OCI-LY3 (cell line): ENCODE data around the gene MGMT.

Experiments
- H2AFZ ChIP-seq: fragments of 200-600, 300-600 bp; shearing (Covaris generic); 2 replicates; pipeline ENCODE4 v1.6.0; 2014; ENCODE audit warnings: antibody characterized with exemption, low read depth, low read length
- H3K27ac ChIP-seq: fragments of 200-600, 300-600 bp; sonication (generic); 2 replicates; pipeline ENCODE4 v1.5.1; 2014; ENCODE audit warnings: mild to moderate bottlenecking, low read length, moderate library complexity, mixed read lengths
- H3K27me3 ChIP-seq: fragments of 200-600, 300-600 bp; sonication (generic); 2 replicates; pipeline ENCODE4 v1.6.1; 2014; ENCODE audit warnings: low read depth, low read length, mixed read lengths
- H3K36me3 ChIP-seq: fragments of 200-600, 300-600 bp; sonication (generic); replicated peaks from 2 replicates; pipeline ENCODE3; 2014; ENCODE audit warnings: low read depth, low read length, mixed read lengths
- H3K4me1 ChIP-seq: fragments of 300-600, 200-600 bp; sonication (generic); 2 replicates; pipeline ENCODE4 v1.6.1; 2014; ENCODE audit warnings: low read length, mixed read lengths
- H3K4me2 ChIP-seq: fragments of 200-600, 300-600 bp; sonication (generic); 2 replicates; pipeline ENCODE4 v1.6.1; 2014; ENCODE audit warnings: low read length, mixed read lengths
- H3K4me3 ChIP-seq: fragments of 300-600, 200-600 bp; sonication (generic); 2 replicates; pipeline ENCODE4 v1.5.1; 2014; ENCODE audit warnings: antibody characterized with exemption, mild to moderate bottlenecking, low read length, moderate library complexity
- H3K79me2 ChIP-seq: fragments of 300-600, 200-600 bp; shearing (Covaris generic); 2 replicates; pipeline ENCODE4 v1.6.1; 2014; ENCODE audit warnings: mild to moderate bottlenecking, low read length, mixed read lengths
- H3K9ac ChIP-seq: fragments of 300-600, 200-600 bp; shearing (Covaris generic); 2 replicates; pipeline ENCODE4 v1.6.0; 2014; ENCODE audit warnings: mild to moderate bottlenecking, low read length, moderate library complexity
- H3K9me3 ChIP-seq: fragments of 200-600, 300-600 bp; shearing (Covaris generic); 2 replicates; pipeline ENCODE4 v1.6.1; 2014; ENCODE audit warnings: low read length, mixed read lengths; ENCODE audit not compliant: insufficient read depth
- H4K20me1 ChIP-seq: fragments of 200-600, 300-600 bp; sonication (generic); 2 replicates; pipeline ENCODE4 v1.6.1; 2016; ENCODE audit warnings: low read length, mixed read lengths; ENCODE audit not compliant: insufficient read depth
- CTCF ChIP-seq: fragments of 200-600, 300-600 bp; sonication (generic); IDR thresholded peaks from 2 replicates; pipeline ENCODE4 v1.5.1; 2014; ENCODE audit warnings: antibody characterized with exemption, low read length, low read depth
- EZH2phosphoT487 ChIP-seq: fragments of 200-600 bp; shearing (Covaris generic); IDR thresholded peaks from 2 replicates; pipeline ENCODE4 v1.6.1; 2018; ENCODE audit warnings: antibody characterized with exemption, mixed run types, low read depth

MGMT gene

GRCh38 chr10:129680661-129681344 is 213.8 kb downstream of the MGMT start:
- no peaks in the 10 kb centered on the region for H3K4me1 ChIP-seq
- H2AFZ ChIP-seq = no peak overlapping the region
- no peak overlapping the region for H3K4me3 ChIP-seq
- H3K27ac ChIP-seq = no peak overlapping the region
- H3K27me3 ChIP-seq = no peaks in the 10 kb centered on the region
- no peaks in the 10 kb centered on the region for H4K20me1 ChIP-seq
- TF ChIP-seq CTCF = no peak
- TF ChIP-seq EZH2phosphoT487 = no peak
- H3K9ac ChIP-seq = no peak overlapping the region
- no peaks in the 10 kb centered on the region for H3K79me2 ChIP-seq
- H3K36me3 ChIP-seq = no peaks in the 10 kb centered on the region
- H3K9me3 ChIP-seq = no peaks in the 10 kb centered on the region
- no peak overlapping the region for H3K4me2 ChIP-seq

- H3K9ac ChIP-seq = no peak overlapping the region
- no peaks in the 10 kb centered on the region for H3K36me3 ChIP-seq
- H3K79me2 ChIP-seq = no peaks in the 10 kb centered on the region
- no peaks in the 10 kb centered on the region for H3K9me3 ChIP-seq
- H3K4me1 ChIP-seq = no peaks in the 10 kb centered on the region
- H3K4me3 ChIP-seq = no peak overlapping the region
- TF ChIP-seq CTCF (no peak), EZH2phosphoT487 (no peak)
- no peak overlapping the region for H2AFZ ChIP-seq
- H3K27me3 ChIP-seq = no peaks in the 10 kb centered on the region
- H3K27ac ChIP-seq = no peak overlapping the region
- no peak overlapping the region for H3K4me2 ChIP-seq
- H4K20me1 ChIP-seq = no peaks in the 10 kb centered on the region
Observed at GRCh38 chr10:129681856-129682255, 214.8 kb downstream of the MGMT start.

GRCh38 chr10:129683519-129683918 is 216.5 kb downstream of the MGMT start:
- H2AFZ ChIP-seq = no peak overlapping the region
- H3K9me3 ChIP-seq = no peaks in the 10 kb centered on the region
- no peaks in the 10 kb centered on the region for H3K79me2 ChIP-seq
- H3K27ac ChIP-seq = no peak overlapping the region
- no peak overlapping the region for H3K9ac ChIP-seq
- H4K20me1 ChIP-seq = no peaks in the 10 kb centered on the region
- no peaks in the 10 kb centered on the region for H3K4me1 ChIP-seq
- no peak overlapping the region for H3K4me2 ChIP-seq
- H3K36me3 ChIP-seq = no peaks in the 10 kb centered on the region
- no peak for TF ChIP-seq EZH2phosphoT487
- TF ChIP-seq CTCF = no peak
- no peak overlapping the region for H3K4me3 ChIP-seq
- no peaks in the 10 kb centered on the region for H3K27me3 ChIP-seq

GRCh38 chr10:129683920-129684319 is 216.9 kb downstream of the MGMT start:
- Histone ChIP-seq H3K36me3 (no peaks in the 10 kb centered on the region), H3K9ac (no peak overlapping the region), H3K9me3 (no peaks in the 10 kb centered on the region), H3K4me3 (no peak overlapping the region), H3K27ac (no peak overlapping the region), H2AFZ (no peak overlapping the region), H3K79me2 (no peaks in the 10 kb centered on the region), H3K4me2 (no peak overlapping the region), H3K4me1 (no peaks in the 10 kb centered on the region), H4K20me1 (no peaks in the 10 kb centered on the region), H3K27me3 (no peaks in the 10 kb centered on the region)
- TF ChIP-seq CTCF (no peak), EZH2phosphoT487 (no peak)
